Activated CD8-positive, alpha-beta memory T cell treated with anti-CD3 and anti-CD28 coated beads, Interleukin-2, amount 10 ng/mL, durations not matched to agents 7 days and 5 days (primary cell): Measurements from ENCODE around the gene RBBP6. TPM values are rescaled to one million over a fixed set of nuclear protein-coding genes. Genes with fewer than 3 reads are reported as not detected.
A peak's percentile ranks its signal among the peaks of the same experiment; 100 is the strongest.
"Not testable (repeated sequence)": the region's sequence is repeated elsewhere in the genome, so short reads cannot be mapped to it uniquely, and the experiment has no call there.

Experiments used
- ATAC-seq: fragments of 150-1000 bp; cut with Tn5 transposase; one replicate; pipeline ENCODE4 v1.10.0; 2021; ENCODE audit warnings: moderate library complexity
- CTCF ChIA-PET: fragments of 350-600 bp; sonication (Branson Sonifier 250); formaldehyde crosslinking; loops from one replicate; lab custom pipeline; 2021; ENCODE audit warnings: antibody characterized with exemption; lab: Charles Lee
- DNase-seq: peaks from one replicate; pipeline ENCODE4 v3.0.0-alpha.2; 2020
- H3K27ac Mint-ChIP-seq: one replicate; pipeline ENCODE4 v1.8.0; 2021; ENCODE audit warnings: mild to moderate bottlenecking, mixed read lengths
- H3K27me3 Mint-ChIP-seq: one replicate; pipeline ENCODE4 v1.8.0; 2021; ENCODE audit warnings: mixed read lengths
- H3K36me3 Mint-ChIP-seq: one replicate; pipeline ENCODE4 v1.8.0; 2021; ENCODE audit warnings: mild to moderate bottlenecking, mixed read lengths
- H3K4me1 Mint-ChIP-seq: one replicate; pipeline ENCODE4 v1.8.0; 2021; ENCODE audit warnings: mixed read lengths
- H3K4me3 Mint-ChIP-seq: one replicate; pipeline ENCODE4 v1.8.0; 2021; ENCODE audit warnings: mild to moderate bottlenecking, moderate library complexity, mixed read lengths
- H3K9me3 Mint-ChIP-seq: one replicate; pipeline ENCODE4 v1.8.0; 2022; ENCODE audit warnings: low read depth, mixed read lengths
- total RNA-seq, 2 experiments: library from RNA; stranded (reverse); gene quantifications; one replicate each; pipeline ENCODE4 v1.2.3, GENCODE V29; 2021

RBBP6 gene
- total RNA-seq: 10 to 100 TPM; 60.4 to 72.4 TPM

- Mint-ChIP-seq H3K36me3 (peaks cover 28% of the 10 kb centered on the region), H3K9me3 (no peaks in the 10 kb centered on the region), H3K4me3 (peak within 1 kb of the TSS; percentile 95), H3K27ac (peak within 1 kb of the TSS; percentile 100), H3K27me3 (no peaks in the 10 kb centered on the region), H3K4me1 (peaks cover 30% of the 10 kb centered on the region)
- DNase-seq (peak; percentile 93), ATAC-seq (peak; percentile 87)
- CTCF ChIA-PET: interaction anchor here (0.8 to 2.5 kb wide), 5 partner anchors 12 to 736 kb away, joined by 3 to 6 read pairs (median 4); no protein-coding TSS in a partner anchor
Observed at GRCh38 chr16:24539295-24539849, at the start of gene RBBP6. Gene RBBP6 (plus strand): TSS chr16:24539566. CDS start chr16:24540627, 1,061 bp downstream.

- no peak overlapping the region for H3K27ac Mint-ChIP-seq
- H3K4me3 Mint-ChIP-seq: no peak overlapping the region
- DNase-seq (no peak), ATAC-seq (no peak)
- peaks cover 1% of the 10 kb centered on the region for H3K36me3 Mint-ChIP-seq
- H3K9me3 Mint-ChIP-seq: peaks cover 3% of the 10 kb centered on the region
- CTCF ChIA-PET: no interaction called here
- no peaks in the 10 kb centered on the region for H3K4me1 Mint-ChIP-seq
- peaks cover 18% of the 10 kb centered on the region for H3K27me3 Mint-ChIP-seq
Observed at GRCh38 chr16:24490866-24491265, 48.5 kb upstream of the RBBP6 start.

- CTCF ChIA-PET: no interaction called here
- Mint-ChIP-seq H3K9me3 (peaks cover 3% of the 10 kb centered on the region), H3K4me1 (no peaks in the 10 kb centered on the region)
Observed at GRCh38 chr16:24491731-24492130, 47.6 kb upstream of the RBBP6 start.

GRCh38 chr16:24493821-24494220 lies 45.5 kb upstream of the RBBP6 start:
- CTCF ChIA-PET: no interaction called here
- no peaks in the 10 kb centered on the region for H3K4me1 Mint-ChIP-seq
- ATAC-seq: no peak
- peaks cover 12% of the 10 kb centered on the region for H3K27me3 Mint-ChIP-seq
- H3K9me3 Mint-ChIP-seq: no peaks in the 10 kb centered on the region
- H3K36me3 Mint-ChIP-seq: no peaks in the 10 kb centered on the region
- H3K4me3 Mint-ChIP-seq: no peak overlapping the region
- no peak overlapping the region for H3K27ac Mint-ChIP-seq
- DNase-seq: no peak

More at GRCh38 chr16:24491731-24492130, 47.6 kb upstream of the RBBP6 start:
- Mint-ChIP-seq H3K36me3 (peaks cover 1% of the 10 kb centered on the region), H3K27ac (no peak overlapping the region), H3K27me3 (peaks cover 15% of the 10 kb centered on the region), H3K4me3 (no peak overlapping the region)
- ATAC-seq (no peak), DNase-seq (no peak)

- H3K27me3 Mint-ChIP-seq: not testable (repeated sequence)
Observed at GRCh38 chr16:24495207-24495606, 44.2 kb upstream of the RBBP6 start.

GRCh38 chr16:24497440-24497839 lies 41.9 kb upstream of the RBBP6 start:
- CTCF ChIA-PET: interaction anchor here (0.6 to 0.9 kb wide), 2 partner anchors 20 to 245 kb away, joined by 3 read pairs; no protein-coding TSS in a partner anchor
- DNase-seq (no peak), ATAC-seq (no peak)

More at GRCh38 chr16:24495207-24495606, 44.2 kb upstream of the RBBP6 start:
- not testable (repeated sequence) for ATAC-seq, DNase-seq, H3K27ac Mint-ChIP-seq, H3K4me1 Mint-ChIP-seq, H3K36me3 Mint-ChIP-seq, H3K9me3 Mint-ChIP-seq, H3K4me3 Mint-ChIP-seq
- CTCF ChIA-PET: interaction anchor here (1.9 kb wide), 1 partner anchor 10 kb away, joined by 6 read pairs; no protein-coding TSS in a partner anchor

GRCh38 chr16:24499193-24499814 lies 40.1 kb upstream of the RBBP6 start:
- Mint-ChIP-seq H3K27ac (no peak overlapping the region), H3K4me1 (no peaks in the 10 kb centered on the region), H3K9me3 (no peaks in the 10 kb centered on the region), H3K4me3 (no peak overlapping the region), H3K27me3 (peaks cover 3% of the 10 kb centered on the region), H3K36me3 (no peaks in the 10 kb centered on the region)
- ATAC-seq: no peak
- no peak for DNase-seq
- CTCF ChIA-PET: interaction anchor here (0.6 to 2.5 kb wide), 7 partner anchors 56 to 694 kb away, joined by 3 to 7 read pairs (median 3); no protein-coding TSS in a partner anchor

More at GRCh38 chr16:24497440-24497839, 41.9 kb upstream of the RBBP6 start:
- Mint-ChIP-seq H3K27ac (no peak overlapping the region), H3K36me3 (no peaks in the 10 kb centered on the region), H3K9me3 (no peaks in the 10 kb centered on the region), H3K4me3 (no peak overlapping the region), H3K27me3 (peaks cover 3% of the 10 kb centered on the region), H3K4me1 (no peaks in the 10 kb centered on the region)

GRCh38 chr16:24504472-24505345 lies 34.7 kb upstream of the RBBP6 start:
- Mint-ChIP-seq H3K27me3 (peaks cover 16% of the 10 kb centered on the region), H3K4me1 (peaks cover 1% of the 10 kb centered on the region), H3K36me3 (no peaks in the 10 kb centered on the region), H3K4me3 (no peak overlapping the region), H3K9me3 (no peaks in the 10 kb centered on the region), H3K27ac (no peak overlapping the region)
- DNase-seq (peak; percentile 66), ATAC-seq (peak; percentile 94)
- CTCF ChIA-PET: interaction anchor here (0.6 to 3.4 kb wide), 33 partner anchors 10 to 1070 kb away, joined by 3 to 33 read pairs (median 3); partner anchors contain the start of genes CACNG3, EARS2 and UBFD1

GRCh38 chr16:24505959-24506358 lies 33.4 kb upstream of the RBBP6 start:
- Mint-ChIP-seq H3K27ac (no peak overlapping the region), H3K4me1 (peaks cover 1% of the 10 kb centered on the region), H3K27me3 (peaks cover 20% of the 10 kb centered on the region), H3K4me3 (no peak overlapping the region), H3K9me3 (no peaks in the 10 kb centered on the region), H3K36me3 (no peaks in the 10 kb centered on the region)
- ATAC-seq (no peak), DNase-seq (no peak)
- CTCF ChIA-PET: interaction anchor here (1.1 to 3.2 kb wide), 7 partner anchors 93 to 704 kb away, joined by 3 to 33 read pairs (median 5); no protein-coding TSS in a partner anchor

GRCh38 chr16:24507959-24508480 lies 31.3 kb upstream of the RBBP6 start:
- peaks cover 1% of the 10 kb centered on the region for H3K4me1 Mint-ChIP-seq
- no peak overlapping the region for H3K27ac Mint-ChIP-seq
- H3K36me3 Mint-ChIP-seq: no peaks in the 10 kb centered on the region
- no peak overlapping the region for H3K4me3 Mint-ChIP-seq
- DNase-seq: no peak
- no peak for ATAC-seq
- no peaks in the 10 kb centered on the region for H3K9me3 Mint-ChIP-seq
- CTCF ChIA-PET: interaction anchor here (0.6 to 0.7 kb wide), 3 partner anchors 9 to 346 kb away, joined by 3 to 5 read pairs (median 4); no protein-coding TSS in a partner anchor
- H3K27me3 Mint-ChIP-seq: peaks cover 20% of the 10 kb centered on the region

GRCh38 chr16:24508614-24509013 lies 30.8 kb upstream of the RBBP6 start:
- no peak overlapping the region for H3K4me3 Mint-ChIP-seq
- H3K27ac Mint-ChIP-seq: no peak overlapping the region
- CTCF ChIA-PET: interaction anchor here (0.7 to 1.4 kb wide), 2 partner anchors 9 to 11 kb away, joined by 3 read pairs; no protein-coding TSS in a partner anchor

GRCh38 chr16:24509536-24509935 lies 29.8 kb upstream of the RBBP6 start:
- ATAC-seq (no peak), DNase-seq (no peak)
- H3K27me3 Mint-ChIP-seq: peaks cover 20% of the 10 kb centered on the region
- no peak overlapping the region for H3K4me3 Mint-ChIP-seq
- H3K36me3 Mint-ChIP-seq: no peaks in the 10 kb centered on the region
- no peaks in the 10 kb centered on the region for H3K9me3 Mint-ChIP-seq
- CTCF ChIA-PET: interaction anchor here (1.0 to 1.4 kb wide), 2 partner anchors 10 to 465 kb away, joined by 3 read pairs; no protein-coding TSS in a partner anchor
- peaks cover 1% of the 10 kb centered on the region for H3K4me1 Mint-ChIP-seq
- no peak overlapping the region for H3K27ac Mint-ChIP-seq

More at GRCh38 chr16:24508614-24509013, 30.8 kb upstream of the RBBP6 start:
- ATAC-seq (no peak), DNase-seq (no peak)
- no peaks in the 10 kb centered on the region for H3K9me3 Mint-ChIP-seq
- peaks cover 20% of the 10 kb centered on the region for H3K27me3 Mint-ChIP-seq
- H3K36me3 Mint-ChIP-seq: no peaks in the 10 kb centered on the region
- H3K4me1 Mint-ChIP-seq: peaks cover 1% of the 10 kb centered on the region
